Natural killer cell (primary cell): Measurements from ENCODE around the gene COX4I2. TPM values are rescaled to one million over a fixed set of nuclear protein-coding genes. Genes with fewer than 3 reads are reported as not detected.
"Not testable (repeated sequence)": the region's sequence is repeated elsewhere in the genome, so short reads cannot be mapped to it uniquely, and the experiment has no call there.

Experiments used
- ATAC-seq, 3 donors: fragments of 150-1000 bp in 2 of 3; fragments of 200-7000 bp in 1 of 3; cut with Tn5 transposase; 1 replicate in 1 of 3; 2 replicates in 2 of 3; pipeline ENCODE4 v1.10.0; 2021; ENCODE audit warnings: mild to moderate bottlenecking in 2 of 3, moderate library complexity in 2 of 3
- DNase-seq, 2 donors: peaks; one replicate each; pipeline versions ENCODE4 v3.0.0 to v3.0.0-alpha.2; 2013 to 2021; ENCODE audit warnings: mixed read lengths in 1 of 2
- H3K27ac ChIP-seq: one replicate; pipeline ENCODE4 v1.5.1; 2013; ENCODE audit warnings: mild to moderate bottlenecking, low read length
- H3K27me3 ChIP-seq: one replicate; pipeline ENCODE4 v1.6.1; 2013; ENCODE audit warnings: low read length; ENCODE audit not compliant: control insufficient read depth, insufficient read depth
- H3K36me3 ChIP-seq: one replicate; pipeline ENCODE4 v1.6.1; 2013; ENCODE audit warnings: low read length; ENCODE audit not compliant: control insufficient read depth, insufficient read depth
- H3K4me1 ChIP-seq: one replicate; pipeline ENCODE4 v1.6.1; 2013; ENCODE audit warnings: low read length; ENCODE audit not compliant: control insufficient read depth, insufficient read depth
- H3K4me3 ChIP-seq: one replicate; pipeline ENCODE4 v1.5.1; 2013; ENCODE audit warnings: low read length
- H3K9me3 ChIP-seq: one replicate; pipeline ENCODE4 v1.6.1; 2013; ENCODE audit warnings: low read length; ENCODE audit not compliant: control insufficient read depth, insufficient read depth
- H3K27ac Mint-ChIP-seq, 2 donors: one replicate each; pipeline ENCODE4 v1.8.0; 2022; ENCODE audit warnings: mild to moderate bottlenecking in 2 of 2, mixed read lengths in 2 of 2, moderate library complexity in 1 of 2
- H3K27me3 Mint-ChIP-seq, 2 donors: one replicate each; pipeline ENCODE4 v1.8.0; 2022; ENCODE audit warnings: low read depth in 2 of 2, mixed read lengths in 2 of 2
- H3K36me3 Mint-ChIP-seq: one replicate; pipeline ENCODE4 v1.8.0; 2022; ENCODE audit warnings: mixed read lengths
- H3K4me1 Mint-ChIP-seq, 2 donors: one replicate each; pipeline ENCODE4 v1.8.0; 2022; ENCODE audit warnings: mixed read lengths in 2 of 2
- H3K4me3 Mint-ChIP-seq: one replicate; pipeline ENCODE4 v1.8.0; 2022; ENCODE audit warnings: mild to moderate bottlenecking, moderate library complexity, mixed read lengths
- H3K9me3 Mint-ChIP-seq, 2 donors: one replicate each; pipeline ENCODE4 v1.8.0; 2022; ENCODE audit warnings: mixed read lengths in 2 of 2
- CTCF ChIP-seq: fragments of 200-600 bp; IDR thresholded peaks from one replicate; pipeline ENCODE4 v1.8.0; 2022; ENCODE audit warnings: antibody characterized with exemption
- WGBS: methylation state at CpG from one replicate; pipeline ENCODE4 v1.1.7; 2013; ENCODE audit warnings: missing lambda C conversion rate; ENCODE audit not compliant: insufficient coverage; 5-methylcytosine and 5-hydroxymethylcytosine counted together
- intact Hi-C: fragments of 100-400 bp; cut with micrococcal nuclease; formaldehyde crosslinking; loops from one replicate; pipeline ENCODE4 v1.14.2; 2022
- total RNA-seq, 4 donors: library from RNA; stranded (reverse); fragments of 120-200 nt in 1 of 4; gene quantifications; one replicate each; pipeline versions ENCODE4 v1.2.3 to v1.2.4, GENCODE V29; 2013 to 2022

The COX4I2 gene
- total RNA-seq, 3 donors from 2014 or later (not counting 1 experiment from before 2014, with no cell fraction given) = not detected

- no peaks in the 10 kb centered on the region for H3K36me3 ChIP-seq
- no peak overlapping the region for H3K4me3 ChIP-seq
- peaks cover 8% of the 10 kb centered on the region for H3K4me1 ChIP-seq
- TF ChIP-seq CTCF = no peak
- no peak for ATAC-seq
- no peaks in the 10 kb centered on the region for H3K27me3 Mint-ChIP-seq
- H3K4me1 Mint-ChIP-seq = peaks cover 0 to 7% of the 10 kb centered on the region in 2 donors
- no peak overlapping the region for H3K4me3 Mint-ChIP-seq
- intact Hi-C loops = no loop called here
- no peaks in the 10 kb centered on the region for H3K36me3 Mint-ChIP-seq
- H3K27ac Mint-ChIP-seq = no peak overlapping the region
- H3K27me3 ChIP-seq = peaks cover 2% of the 10 kb centered on the region
- no peaks in the 10 kb centered on the region for H3K9me3 ChIP-seq
- DNase-seq = no peak
- no peaks in the 10 kb centered on the region for H3K9me3 Mint-ChIP-seq
- H3K27ac ChIP-seq = no peak overlapping the region
- WGBS = 93% methylated on average over 8 of the region's 8 CpGs
Observed at GRCh38 chr20:31615416-31615815, 22.3 kb upstream of the COX4I2 start.

- H3K27ac ChIP-seq = no peak overlapping the region
- Mint-ChIP-seq H3K36me3 (no peaks in the 10 kb centered on the region), H3K27ac (no peak overlapping the region), H3K4me1 (peaks cover 0 to 6% of the 10 kb centered on the region in 2 donors), H3K27me3 (no peaks in the 10 kb centered on the region), H3K9me3 (no peaks in the 10 kb centered on the region), H3K4me3 (no peak overlapping the region)
- no peaks in the 10 kb centered on the region for H3K9me3 ChIP-seq
- ATAC-seq (no peak), DNase-seq (no peak)
- H3K36me3 ChIP-seq = no peaks in the 10 kb centered on the region
- intact Hi-C loops = no loop called here
- H3K4me1 ChIP-seq = peaks cover 7% of the 10 kb centered on the region
- H3K27me3 ChIP-seq = no peaks in the 10 kb centered on the region
- no peak for TF ChIP-seq CTCF
- H3K4me3 ChIP-seq = no peak overlapping the region
- WGBS = 51% methylated on average over 6 of the region's 6 CpGs
Observed at GRCh38 chr20:31617432-31618104, 20.1 kb upstream of the COX4I2 start.

GRCh38 chr20:31620246-31620645, 17.5 kb upstream of the COX4I2 start:
- Histone ChIP-seq H3K27ac (no peak overlapping the region), H3K27me3 (no peaks in the 10 kb centered on the region), H3K36me3 (no peaks in the 10 kb centered on the region), H3K4me3 (no peak overlapping the region), H3K4me1 (peaks cover 4% of the 10 kb centered on the region), H3K9me3 (no peaks in the 10 kb centered on the region)
- ATAC-seq = no peak
- intact Hi-C loops = no loop called here
- Mint-ChIP-seq H3K4me1 (no peaks in the 10 kb centered on the region), H3K27ac (no peak overlapping the region), H3K27me3 (no peaks in the 10 kb centered on the region), H3K9me3 (no peaks in the 10 kb centered on the region), H3K4me3 (no peak overlapping the region), H3K36me3 (no peaks in the 10 kb centered on the region)
- WGBS = 85% methylated on average over 2 of the region's 3 CpGs
- DNase-seq = no peak
- no peak for TF ChIP-seq CTCF

- ATAC-seq, H3K4me1 Mint-ChIP-seq, H3K27me3 Mint-ChIP-seq, H3K27ac Mint-ChIP-seq, H3K36me3 ChIP-seq, H3K4me1 ChIP-seq, H3K36me3 Mint-ChIP-seq, H3K9me3 ChIP-seq, H3K4me3 Mint-ChIP-seq, intact Hi-C loops, H3K9me3 Mint-ChIP-seq, H3K4me3 ChIP-seq, H3K27me3 ChIP-seq, DNase-seq, H3K27ac ChIP-seq: not testable (repeated sequence)
- 93% methylated on average over 5 of the region's 6 CpGs for WGBS
Observed at GRCh38 chr20:31623123-31623505, 14.6 kb upstream of the COX4I2 start.

- H3K4me3 Mint-ChIP-seq, H3K27me3 Mint-ChIP-seq, H3K27ac Mint-ChIP-seq, H3K4me3 ChIP-seq, H3K9me3 ChIP-seq, H3K9me3 Mint-ChIP-seq, intact Hi-C loops, H3K27me3 ChIP-seq, H3K36me3 Mint-ChIP-seq, H3K4me1 Mint-ChIP-seq, H3K36me3 ChIP-seq, DNase-seq, H3K27ac ChIP-seq, ATAC-seq, H3K4me1 ChIP-seq: not testable (repeated sequence)
- 95% methylated on average over 7 of the region's 8 CpGs for WGBS
Observed at GRCh38 chr20:31626534-31626933, 11.2 kb upstream of the COX4I2 start.

GRCh38 chr20:31628057-31628456, 9.7 kb upstream of the COX4I2 start:
- H3K36me3 ChIP-seq, H3K4me1 ChIP-seq, ATAC-seq, intact Hi-C loops, H3K27me3 ChIP-seq, H3K9me3 Mint-ChIP-seq, H3K4me3 Mint-ChIP-seq, H3K27me3 Mint-ChIP-seq, H3K27ac Mint-ChIP-seq, H3K9me3 ChIP-seq, H3K4me3 ChIP-seq, DNase-seq, H3K36me3 Mint-ChIP-seq, H3K4me1 Mint-ChIP-seq, H3K27ac ChIP-seq: not testable (repeated sequence)
- no CpG with 5 or more reads among the region's 2 CpGs for WGBS
